ENCODE data around the gene KIF2A. TPM values are rescaled to one million over a fixed set of nuclear protein-coding genes. Genes with fewer than 3 reads are reported as not detected.

The KIF2A gene
- total and polyA plus RNA-seq, 9 of the 15 experiments (the other 6 are each of a cell fraction or from before 2014, with no cell fraction given), result 42.6 to 126 (median 77.6) TPM

GRCh38 chr5:62310426-62311143 lies 4.6 kb downstream of the KIF2A start (continued):
- TF ChIP-seq SMARCE1 (IDR thresholded peaks at IDR 0.05), result peak; percentile 75

- no peak for DNase-seq (ENCODE audit: extremely low read depth in 1 of 4, low spot score in 3 of 4)
- no TSS peak for BruUV-seq (replicated peaks)
- Histone ChIP-seq H3K9ac (ENCODE audit: insufficient read depth in 1 of 2, low read depth in 2 of 2, low read length in 2 of 2) (no peak overlapping the region), H3K9me3 (replicated peaks; ENCODE audit: control insufficient read depth, insufficient read depth, low read depth, low read length) (no peaks in the 10 kb centered on the region), H3K9me1 (ENCODE audit: control insufficient read depth, insufficient read depth, low read length) (no peaks in the 10 kb centered on the region), H3K4me2 (ENCODE audit: insufficient read depth, low read length) (no peak overlapping the region), H3K79me2 (ENCODE audit: control insufficient read depth, insufficient read depth, low read length) (peaks cover 99% of the 10 kb centered on the region), H3K27ac (ENCODE audit: extremely low read depth, low read depth, low read length) (no peak overlapping the region), H3K4me1 (replicated peaks in 1 of 2; ENCODE audit: control insufficient read depth in 2 of 2, insufficient read depth in 2 of 2, low read length in 2 of 2) (peaks cover 12 to 45% of the 10 kb centered on the region in 2 experiments; a peak in 4 of 5 replicates), H4K20me1 (replicated peaks; ENCODE audit: control insufficient read depth, insufficient read depth, low read length) (peaks cover 44% of the 10 kb centered on the region), H3K4me3 (no peak overlapping the region), H3K27me3 (ENCODE audit: control insufficient read depth in 2 of 2, insufficient read depth in 2 of 2, low read length in 2 of 2) (no peaks in the 10 kb centered on the region), H2AFZ (ENCODE audit: low read depth, low read length) (no peak overlapping the region), H3K36me3 (ENCODE audit: control insufficient read depth, insufficient read depth, low read length) (peaks cover 31% of the 10 kb centered on the region)
- ChIA-PET POLR2A (interaction anchor here (1.0 kb wide), 1 partner anchor 14 kb away, joined by 3 read pairs; no protein-coding TSS in a partner anchor), CTCF (ENCODE audit: low intra/inter-chr PET ratio) (interaction anchor here (0.7 kb wide), 1 partner anchor 29 kb away, joined by 3 read pairs; no protein-coding TSS in a partner anchor)
- WGBS (ENCODE audit: insufficient coverage, low coverage, missing lambda C conversion rate), result 69% methylated on average over 1 of the region's 1 CpG
- intact Hi-C loops (cut with micrococcal nuclease) (no loop called here), in situ Hi-C loops (cut with MboI) (no loop called here)
- TF ChIP-seq ZMIZ1 (IDR thresholded peaks at IDR 0.05; ENCODE audit: low read depth in 2 of 2, low read length in 2 of 2) (no peak), CBFA2T3 (IDR thresholded peaks at IDR 0.05) (peak; percentile 10; the same call in 1 of the 2 replicates), HCFC1 (IDR thresholded peaks at IDR 0.05; ENCODE audit: low read depth, low read length) (no peak), TEAD1 (CRISPR knock-in tag; IDR thresholded peaks at IDR 0.05) (no peak), SETDB1 (IDR thresholded peaks at IDR 0.05; ENCODE audit: low read length) (no peak), CAMTA2 (CRISPR knock-in tag; conservative IDR thresholded peaks at IDR 0.05) (no peak), MED1 (CRISPR knock-in tag; IDR thresholded peaks at IDR 0.05; ENCODE audit: borderline replicate concordance) (no peak)
- no peak for FAIRE-seq
- no peak for ATAC-seq
Measured at GRCh38 chr5:62312036-62312435, 6.0 kb downstream of the KIF2A start.
